ENCODE data around the gene MLLT1.

GRCh38 chr19:6264803-6265202, 15.0 kb downstream of the MLLT1 start:
- TF ChIP-seq, protein P1, sequence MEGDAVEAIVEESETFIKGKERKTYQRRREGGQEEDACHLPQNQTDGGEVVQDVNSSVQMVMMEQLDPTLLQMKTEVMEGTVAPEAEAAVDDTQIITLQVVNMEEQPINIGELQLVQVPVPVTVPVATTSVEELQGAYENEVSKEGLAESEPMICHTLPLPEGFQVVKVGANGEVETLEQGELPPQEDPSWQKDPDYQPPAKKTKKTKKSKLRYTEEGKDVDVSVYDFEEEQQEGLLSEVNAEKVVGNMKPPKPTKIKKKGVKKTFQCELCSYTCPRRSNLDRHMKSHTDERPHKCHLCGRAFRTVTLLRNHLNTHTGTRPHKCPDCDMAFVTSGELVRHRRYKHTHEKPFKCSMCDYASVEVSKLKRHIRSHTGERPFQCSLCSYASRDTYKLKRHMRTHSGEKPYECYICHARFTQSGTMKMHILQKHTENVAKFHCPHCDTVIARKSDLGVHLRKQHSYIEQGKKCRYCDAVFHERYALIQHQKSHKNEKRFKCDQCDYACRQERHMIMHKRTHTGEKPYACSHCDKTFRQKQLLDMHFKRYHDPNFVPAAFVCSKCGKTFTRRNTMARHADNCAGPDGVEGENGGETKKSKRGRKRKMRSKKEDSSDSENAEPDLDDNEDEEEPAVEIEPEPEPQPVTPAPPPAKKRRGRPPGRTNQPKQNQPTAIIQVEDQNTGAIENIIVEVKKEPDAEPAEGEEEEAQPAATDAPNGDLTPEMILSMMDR (conservative IDR thresholded peaks at IDR 0.05 in 1 of 2, IDR thresholded peaks at IDR 0.05 in 1 of 2; ENCODE audit: low read depth in 1 of 2, low read length in 2 of 2), result no peak
- TF ChIP-seq EZH2 (IDR thresholded peaks at IDR 0.05; ENCODE audit: low read length, missing control alignments), result no peak

Data from fibroblast of lung (primary cell).